Measurements from ENCODE around the gene GJB2. TPM values are rescaled to one million over a fixed set of nuclear protein-coding genes. Genes with fewer than 3 reads are reported as not detected.

Gene GJB2
- total and polyA plus RNA-seq, 4 donors = 0.23 to 3.3 (median 0.58) TPM

DNA sequence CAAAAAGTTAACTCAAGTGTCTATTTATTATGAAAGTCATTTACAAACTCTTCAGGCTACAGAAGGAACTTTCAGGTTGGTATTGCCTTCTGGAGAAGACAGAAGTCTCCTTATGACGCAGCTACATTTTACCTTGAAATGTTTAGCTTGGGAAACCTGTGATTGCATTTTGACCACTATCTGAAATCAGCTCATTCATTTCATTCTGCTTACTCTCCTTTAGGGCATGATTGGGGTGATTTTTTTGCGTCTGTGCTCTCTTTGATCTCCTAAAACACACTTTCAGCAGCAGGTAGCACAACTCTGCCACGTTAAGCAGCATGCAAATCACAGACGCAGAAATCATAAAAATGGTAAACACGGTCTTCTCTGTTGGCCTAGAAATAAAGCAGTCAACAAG is 29.8 kb upstream of the GJB2 start:
- Histone ChIP-seq H3K9me3 (ENCODE audit: control insufficient read depth, low read length) (peaks cover 4% of the 10 kb centered on the region), H3K27me3 (ENCODE audit: control insufficient read depth in 1 of 2, insufficient read depth in 2 of 2, low read length in 1 of 2) (peaks cover 0 to 1% of the 10 kb centered on the region in 2 donors), H3K27ac (ENCODE audit: low read depth in 1 of 2, low read length in 2 of 2) (no peak overlapping the region), H3K4me1 (ENCODE audit: control insufficient read depth in 1 of 2, insufficient read depth in 2 of 2, low read length in 2 of 2) (no peaks in the 10 kb centered on the region), H3K4me3 (ENCODE audit: low read length in 2 of 2) (no peak overlapping the region), H3K36me3 (ENCODE audit: control insufficient read depth in 1 of 2, insufficient read depth in 2 of 2, low read length in 1 of 2) (no peaks in the 10 kb centered on the region)
- intact Hi-C loops (cut with DNase I) = no loop called here
- no peak for ATAC-seq (ENCODE audit: low FRiP score)
- 71 to 77% methylated on average over 5 of the region's 5 CpGs for WGBS, 2 donors
- no peak for DNase-seq

DNA sequence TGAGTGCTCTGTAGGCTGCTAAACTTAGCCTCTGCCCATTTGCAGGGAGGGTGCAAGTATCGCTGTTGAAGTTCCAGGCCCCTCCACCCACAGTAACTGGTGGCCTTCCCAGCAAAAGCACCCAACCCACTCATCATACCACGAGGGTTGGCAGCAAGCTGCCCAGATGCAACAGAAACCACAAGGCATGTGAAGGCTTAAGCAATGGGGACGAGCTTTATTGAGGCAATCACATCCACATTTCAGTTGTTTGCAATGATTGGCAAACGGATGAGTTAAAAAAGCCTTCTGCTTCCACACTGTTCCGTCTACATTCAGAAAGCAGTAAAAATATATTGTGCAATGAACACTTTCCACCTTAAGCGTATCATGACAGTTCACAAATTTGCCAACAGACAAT is 29.0 kb upstream of the GJB2 start:
- ATAC-seq (ENCODE audit: low FRiP score) (no peak), DNase-seq (no peak)
- Histone ChIP-seq H3K27me3 (ENCODE audit: control insufficient read depth in 1 of 2, insufficient read depth in 2 of 2, low read length in 1 of 2) (peaks cover 0 to 1% of the 10 kb centered on the region in 2 donors), H3K9me3 (ENCODE audit: control insufficient read depth, low read length) (peaks cover 4% of the 10 kb centered on the region), H3K36me3 (ENCODE audit: control insufficient read depth in 1 of 2, insufficient read depth in 2 of 2, low read length in 1 of 2) (no peaks in the 10 kb centered on the region), H3K27ac (ENCODE audit: low read depth in 1 of 2, low read length in 2 of 2) (no peak overlapping the region), H3K4me3 (ENCODE audit: low read length in 2 of 2) (no peak overlapping the region), H3K4me1 (ENCODE audit: control insufficient read depth in 1 of 2, insufficient read depth in 2 of 2, low read length in 2 of 2) (no peaks in the 10 kb centered on the region)
- 75 to 80% methylated on average over 6 of the region's 6 CpGs for WGBS, 2 donors
- intact Hi-C loops (cut with DNase I) = no loop called here

DNA sequence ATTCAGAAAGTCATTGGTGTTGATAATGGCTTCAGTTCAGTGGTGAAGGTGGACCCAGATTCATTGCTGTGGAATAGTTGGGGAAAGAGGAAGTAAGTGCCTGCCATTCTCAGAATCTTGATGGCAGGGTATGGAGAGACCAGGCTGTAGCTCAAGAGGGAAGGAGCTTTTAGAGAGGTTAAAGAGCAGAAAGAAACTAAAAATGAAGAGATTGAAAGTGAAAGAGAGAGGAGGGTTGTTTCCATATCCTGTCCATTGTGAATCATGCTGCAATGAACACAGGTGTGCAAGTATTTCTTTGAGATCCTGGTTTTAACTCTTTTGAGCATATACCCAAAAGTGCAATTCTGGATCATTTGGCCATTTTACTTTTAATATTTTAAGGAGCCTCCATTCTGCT is 26.8 kb upstream of the GJB2 start:
- no peak for ATAC-seq (ENCODE audit: low FRiP score)
- Histone ChIP-seq H3K4me1 (ENCODE audit: control insufficient read depth in 1 of 2, insufficient read depth in 2 of 2, low read length in 2 of 2) (no peaks in the 10 kb centered on the region), H3K27ac (ENCODE audit: low read depth in 1 of 2, low read length in 2 of 2) (no peak overlapping the region), H3K36me3 (ENCODE audit: control insufficient read depth in 1 of 2, insufficient read depth in 2 of 2, low read length in 1 of 2) (no peaks in the 10 kb centered on the region), H3K4me3 (ENCODE audit: low read length in 2 of 2) (no peak overlapping the region), H3K27me3 (ENCODE audit: control insufficient read depth in 1 of 2, insufficient read depth in 2 of 2, low read length in 1 of 2) (peaks cover 0 to 1% of the 10 kb centered on the region in 2 donors), H3K9me3 (ENCODE audit: control insufficient read depth, low read length) (peaks cover 4% of the 10 kb centered on the region)
- intact Hi-C loops (cut with DNase I) = no loop called here
- DNase-seq = no peak

DNA sequence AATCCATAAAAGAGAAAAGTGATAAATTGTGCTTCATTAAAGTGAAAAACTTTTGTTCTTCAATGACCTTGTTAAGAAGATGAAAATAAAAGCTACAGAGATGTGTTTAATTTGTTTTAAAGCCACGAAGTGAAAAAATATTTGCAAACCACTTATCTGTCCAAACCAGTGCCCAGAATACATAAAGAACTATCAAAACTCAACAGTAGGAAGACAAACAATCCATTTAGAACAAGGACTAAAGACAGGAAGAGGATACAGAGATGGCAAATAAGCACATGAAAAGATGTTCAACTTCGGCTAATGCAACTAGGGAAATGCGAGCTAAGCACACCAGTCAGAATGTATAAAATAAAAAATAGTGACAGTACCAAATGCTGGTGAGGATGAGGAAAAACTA is 24.4 kb upstream of the GJB2 start:
- DNase-seq (no peak), ATAC-seq (ENCODE audit: low FRiP score) (no peak)
- Histone ChIP-seq H3K9me3 (ENCODE audit: control insufficient read depth, low read length) (peaks cover 4% of the 10 kb centered on the region), H3K27ac (ENCODE audit: low read depth in 1 of 2, low read length in 2 of 2) (no peak overlapping the region), H3K27me3 (ENCODE audit: control insufficient read depth in 1 of 2, insufficient read depth in 2 of 2, low read length in 1 of 2) (peaks cover 0 to 1% of the 10 kb centered on the region in 2 donors), H3K4me3 (ENCODE audit: low read length in 2 of 2) (no peak overlapping the region), H3K4me1 (ENCODE audit: control insufficient read depth in 1 of 2, insufficient read depth in 2 of 2, low read length in 2 of 2) (no peaks in the 10 kb centered on the region), H3K36me3 (ENCODE audit: control insufficient read depth in 1 of 2, insufficient read depth in 2 of 2, low read length in 1 of 2) (no peaks in the 10 kb centered on the region)
- WGBS, 2 donors = 59 to 66% methylated on average over 3 of the region's 3 CpGs
- intact Hi-C loops (cut with DNase I) = no loop called here

DNA sequence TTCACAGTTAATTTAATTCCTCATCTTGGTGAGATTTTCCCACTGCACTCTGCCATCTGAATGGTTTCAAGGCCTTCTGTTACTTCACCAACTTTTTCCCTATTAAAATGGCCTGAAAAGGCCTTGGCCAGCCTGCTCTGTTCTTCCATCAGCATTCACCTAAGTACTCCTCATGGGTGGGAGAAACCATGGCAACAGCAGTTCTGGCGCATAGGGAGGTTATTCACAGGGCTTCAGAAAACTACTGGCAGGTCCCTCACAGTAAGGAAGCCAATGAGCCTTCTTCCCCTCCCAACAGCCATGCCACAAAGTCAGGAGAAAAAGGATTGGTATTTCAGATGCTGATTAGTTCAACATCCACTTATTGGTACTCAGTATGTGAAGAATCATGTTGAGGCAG is 17.2 kb upstream of the GJB2 start:
- no peaks in the 10 kb centered on the region for H3K27me3 ChIP-seq (ENCODE audit: control insufficient read depth in 1 of 2, insufficient read depth in 2 of 2, low read length in 1 of 2)
- no peaks in the 10 kb centered on the region for H3K36me3 ChIP-seq (ENCODE audit: control insufficient read depth in 1 of 2, insufficient read depth in 2 of 2, low read length in 1 of 2)
- H3K27ac ChIP-seq (ENCODE audit: low read depth in 1 of 2, low read length in 2 of 2) = no peak overlapping the region
- intact Hi-C loops (cut with DNase I) = no loop called here
- no peaks in the 10 kb centered on the region for H3K4me1 ChIP-seq (ENCODE audit: control insufficient read depth in 1 of 2, insufficient read depth in 2 of 2, low read length in 2 of 2)
- ATAC-seq (ENCODE audit: low FRiP score) (no peak), DNase-seq (no peak)
- H3K9me3 ChIP-seq (ENCODE audit: control insufficient read depth, low read length) = no peaks in the 10 kb centered on the region
- no peak overlapping the region for H3K4me3 ChIP-seq (ENCODE audit: low read length in 2 of 2)
- 54 to 76% methylated on average over 1 of the region's 1 CpG for WGBS, 2 donors

DNA sequence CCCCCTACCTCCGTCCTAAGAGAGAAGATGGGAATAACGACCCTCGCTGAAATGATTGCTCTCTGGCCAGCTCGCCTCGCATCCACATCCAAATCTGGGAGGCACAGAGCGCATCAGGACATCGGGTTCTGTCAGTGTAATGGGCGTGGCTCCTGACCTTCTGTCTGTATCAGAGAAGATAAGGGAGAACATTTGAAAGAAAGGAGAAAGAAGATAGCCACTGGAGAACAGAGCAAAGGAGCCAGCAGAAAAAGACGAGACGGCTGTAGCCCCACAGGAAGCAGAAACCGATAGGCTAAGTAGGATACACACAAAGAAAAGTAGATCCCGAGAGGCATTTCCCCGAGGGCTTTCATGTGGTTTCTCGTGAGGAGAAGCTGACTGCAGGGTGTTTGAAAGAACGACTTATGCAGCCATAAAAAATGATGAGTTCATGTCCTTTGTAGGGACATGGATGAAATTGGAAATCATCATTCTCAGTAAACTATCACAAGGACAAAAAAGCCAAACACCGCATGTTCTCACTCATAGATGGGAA is 14.0 kb upstream of the GJB2 start:
- H3K9me3 ChIP-seq (ENCODE audit: control insufficient read depth, low read length) = no peaks in the 10 kb centered on the region
- ATAC-seq (ENCODE audit: low FRiP score) (no peak), DNase-seq (no peak)
- no peak overlapping the region for H3K27ac ChIP-seq (ENCODE audit: low read depth in 1 of 2, low read length in 2 of 2)
- no peak overlapping the region for H3K4me3 ChIP-seq (ENCODE audit: low read length in 2 of 2)
- H3K36me3 ChIP-seq (ENCODE audit: control insufficient read depth in 1 of 2, insufficient read depth in 2 of 2, low read length in 1 of 2) = no peaks in the 10 kb centered on the region
- whole genome bisulfite sequencing, 2 donors = 75 to 77% methylated on average over 16 of the region's 16 CpGs
- no peaks in the 10 kb centered on the region for H3K4me1 ChIP-seq (ENCODE audit: control insufficient read depth in 1 of 2, insufficient read depth in 2 of 2, low read length in 2 of 2)
- peaks cover 0 to 1% of the 10 kb centered on the region in 2 donors for H3K27me3 ChIP-seq (ENCODE audit: control insufficient read depth in 1 of 2, insufficient read depth in 2 of 2, low read length in 1 of 2)
- intact Hi-C loops (cut with DNase I) = no loop called here

DNA sequence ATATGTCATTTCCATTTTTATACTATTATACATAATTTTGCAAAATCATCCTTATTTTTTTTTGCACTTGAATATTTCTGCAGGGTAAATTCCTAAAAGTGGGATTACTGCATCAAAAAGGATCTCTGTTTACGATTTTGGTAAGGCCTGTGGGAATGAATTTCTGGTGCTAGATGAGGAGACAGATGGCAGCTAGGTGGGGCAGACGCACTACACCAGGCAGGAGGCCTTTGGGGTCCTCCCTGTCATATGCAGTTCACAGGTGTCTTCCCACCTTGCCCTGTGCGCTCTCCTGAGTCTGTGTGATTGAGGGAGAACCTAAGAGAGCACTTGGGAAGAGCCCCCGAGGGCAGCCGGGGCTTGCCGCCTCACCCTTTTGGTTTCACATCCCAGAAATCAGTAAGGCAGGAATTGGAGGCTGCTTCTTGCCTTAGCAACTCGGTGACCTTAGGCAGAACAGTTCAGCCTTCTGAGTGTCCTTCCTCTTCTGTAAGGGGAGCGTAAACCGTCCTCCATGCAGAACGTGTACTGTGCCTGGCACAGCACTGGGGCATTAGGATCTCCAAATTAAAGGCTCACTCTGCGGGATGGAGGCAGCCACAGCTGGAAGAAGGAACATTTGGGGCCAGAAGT is 13.4 kb upstream of the GJB2 start:
- Histone ChIP-seq H3K4me1 (ENCODE audit: control insufficient read depth in 1 of 2, insufficient read depth in 2 of 2, low read length in 2 of 2) (no peaks in the 10 kb centered on the region), H3K27me3 (ENCODE audit: control insufficient read depth in 1 of 2, insufficient read depth in 2 of 2, low read length in 1 of 2) (peaks cover 0 to 1% of the 10 kb centered on the region in 2 donors), H3K4me3 (ENCODE audit: low read length in 2 of 2) (no peak overlapping the region), H3K27ac (ENCODE audit: low read depth in 1 of 2, low read length in 2 of 2) (no peak overlapping the region), H3K9me3 (ENCODE audit: control insufficient read depth, low read length) (peaks cover 2% of the 10 kb centered on the region), H3K36me3 (ENCODE audit: control insufficient read depth in 1 of 2, insufficient read depth in 2 of 2, low read length in 1 of 2) (no peaks in the 10 kb centered on the region)
- DNase-seq = no peak
- no peak for ATAC-seq (ENCODE audit: low FRiP score)
- intact Hi-C loops (cut with DNase I) = no loop called here
- 74 to 75% methylated on average over 11 of the region's 11 CpGs for WGBS, 2 donors

DNA sequence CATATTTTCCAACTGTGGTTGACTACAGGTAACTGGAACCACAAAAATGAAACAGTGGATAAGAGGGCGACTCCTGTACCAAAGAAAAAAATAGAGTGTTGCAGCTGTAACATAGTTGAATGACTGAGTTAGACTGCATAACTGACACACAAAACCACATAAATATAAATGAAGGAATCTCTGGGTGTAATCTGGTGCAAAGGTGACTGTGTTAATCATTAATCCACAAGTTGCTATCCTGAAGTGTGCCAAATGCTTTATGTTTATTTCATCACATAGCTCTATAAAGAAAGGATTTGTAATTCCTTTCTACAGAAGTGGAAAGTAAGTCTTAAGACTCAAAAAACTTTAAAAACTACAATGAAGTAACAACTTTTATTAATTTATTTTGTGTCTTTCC is 6.0 kb upstream of the GJB2 start:
- ATAC-seq (ENCODE audit: low FRiP score) (no peak), DNase-seq (no peak)
- 82 to 85% methylated on average over 1 of the region's 1 CpG for WGBS, 2 donors
- H3K4me3 ChIP-seq (ENCODE audit: low read length in 2 of 2) = no peak overlapping the region
- intact Hi-C loops (cut with DNase I) = no loop called here
- H3K27me3 ChIP-seq (ENCODE audit: control insufficient read depth in 1 of 2, insufficient read depth in 2 of 2, low read length in 1 of 2) = no peaks in the 10 kb centered on the region
- no peaks in the 10 kb centered on the region for H3K36me3 ChIP-seq (ENCODE audit: control insufficient read depth in 1 of 2, insufficient read depth in 2 of 2, low read length in 1 of 2)
- H3K4me1 ChIP-seq (ENCODE audit: control insufficient read depth in 1 of 2, insufficient read depth in 2 of 2, low read length in 2 of 2) = no peaks in the 10 kb centered on the region
- no peak overlapping the region for H3K27ac ChIP-seq (ENCODE audit: low read depth in 1 of 2, low read length in 2 of 2)
- H3K9me3 ChIP-seq (ENCODE audit: control insufficient read depth, low read length) = peaks cover 2% of the 10 kb centered on the region

DNA sequence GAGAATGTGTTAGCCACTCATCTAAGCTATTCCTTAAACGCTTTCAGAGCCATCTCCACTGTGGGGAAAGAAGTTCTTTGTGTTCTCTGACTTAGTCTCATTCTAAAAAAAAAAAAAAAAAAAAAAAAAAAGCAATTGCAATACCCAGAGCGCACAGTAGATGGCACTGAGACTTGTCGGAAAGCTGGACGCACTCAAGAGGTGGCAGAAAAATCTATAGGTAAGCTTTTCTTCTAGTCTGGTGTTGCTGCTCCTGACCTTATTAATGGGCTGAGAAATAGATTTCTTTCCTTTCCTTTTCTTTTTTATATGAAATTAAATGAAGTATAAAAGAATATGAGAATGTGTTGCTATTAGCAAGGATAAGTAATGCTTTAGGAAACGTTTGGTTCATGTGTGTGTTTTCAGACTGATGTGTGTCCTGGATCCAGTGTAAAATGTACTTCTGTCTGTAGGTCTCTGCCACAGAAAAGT is 4.7 kb upstream of the GJB2 start:
- Histone ChIP-seq H3K4me3 (ENCODE audit: low read length in 2 of 2) (no peak overlapping the region), H3K36me3 (ENCODE audit: control insufficient read depth in 1 of 2, insufficient read depth in 2 of 2, low read length in 1 of 2) (no peaks in the 10 kb centered on the region), H3K4me1 (ENCODE audit: control insufficient read depth in 1 of 2, insufficient read depth in 2 of 2, low read length in 2 of 2) (no peaks in the 10 kb centered on the region), H3K9me3 (ENCODE audit: control insufficient read depth, low read length) (peaks cover 2% of the 10 kb centered on the region), H3K27me3 (ENCODE audit: control insufficient read depth in 1 of 2, insufficient read depth in 2 of 2, low read length in 1 of 2) (no peaks in the 10 kb centered on the region), H3K27ac (ENCODE audit: low read depth in 1 of 2, low read length in 2 of 2) (no peak overlapping the region)
- intact Hi-C loops (cut with DNase I) = no loop called here
- ATAC-seq (ENCODE audit: low FRiP score) = peak; percentile 53
- 4 to 7% methylated on average over 5 of the region's 5 CpGs for WGBS, 2 donors
- DNase-seq = no peak

All from aorta (tissue), 5 donors.